ENCODE data around the gene GAR1.

Gene GAR1

GRCh38 chr4:109810552-109811387, 4.8 kb upstream of the GAR1 start:
- Histone ChIP-seq H3K4me2 (ENCODE audit: low read length) (no peak overlapping the region), H3K4me3 (ENCODE audit: low read length) (no peak overlapping the region), H3K9ac (ENCODE audit: low read depth, low read length) (no peak overlapping the region), H3K36me3 (ENCODE audit: insufficient read depth, low read length) (no peaks in the 10 kb centered on the region), H3K4me1 (ENCODE audit: control insufficient read depth, insufficient read depth, low read length) (peaks cover 4% of the 10 kb centered on the region), H3K27me3 (ENCODE audit: control insufficient read depth, insufficient read depth, low read length) (no peaks in the 10 kb centered on the region), H3K9me3 (replicated peaks; ENCODE audit: low read length) (no peaks in the 10 kb centered on the region)

GRCh38 chr4:109811707-109812106, 3.9 kb upstream of the GAR1 start:
- no peaks in the 10 kb centered on the region for H3K9me3 ChIP-seq (replicated peaks; ENCODE audit: low read length)
- no peak overlapping the region for H3K4me3 ChIP-seq (ENCODE audit: low read length)
- H3K4me2 ChIP-seq (ENCODE audit: low read length), result no peak overlapping the region
- H3K4me1 ChIP-seq (ENCODE audit: control insufficient read depth, insufficient read depth, low read length), result peaks cover 8% of the 10 kb centered on the region
- H3K27me3 ChIP-seq (ENCODE audit: control insufficient read depth, insufficient read depth, low read length), result no peaks in the 10 kb centered on the region
- no peaks in the 10 kb centered on the region for H3K36me3 ChIP-seq (ENCODE audit: insufficient read depth, low read length)
- no peak overlapping the region for H3K9ac ChIP-seq (ENCODE audit: low read depth, low read length)

- Histone ChIP-seq H3K9ac (ENCODE audit: low read depth, low read length) (peak overlapping the region; percentile 85), H3K4me2 (ENCODE audit: low read length) (peak overlapping the region; percentile 93), H3K27me3 (ENCODE audit: control insufficient read depth, insufficient read depth, low read length) (no peaks in the 10 kb centered on the region), H3K9me3 (replicated peaks; ENCODE audit: low read length) (no peaks in the 10 kb centered on the region), H3K4me3 (ENCODE audit: low read length) (peak overlapping the region; percentile 97), H3K36me3 (ENCODE audit: insufficient read depth, low read length) (peaks cover 17% of the 10 kb centered on the region), H3K4me1 (ENCODE audit: control insufficient read depth, insufficient read depth, low read length) (peaks cover 13% of the 10 kb centered on the region)
Measured at GRCh38 chr4:109816082-109816442, 500 bp downstream of the GAR1 start.

GRCh38 chr4:109816894-109817293, 1.3 kb downstream of the GAR1 start:
- Histone ChIP-seq H3K4me2 (ENCODE audit: low read length) (peak overlapping the region; percentile 93), H3K9ac (ENCODE audit: low read depth, low read length) (peak overlapping the region; percentile 85), H3K4me1 (ENCODE audit: control insufficient read depth, insufficient read depth, low read length) (peaks cover 13% of the 10 kb centered on the region), H3K4me3 (ENCODE audit: low read length) (peak overlapping the region; percentile 97), H3K27me3 (ENCODE audit: control insufficient read depth, insufficient read depth, low read length) (no peaks in the 10 kb centered on the region), H3K9me3 (replicated peaks; ENCODE audit: low read length) (no peaks in the 10 kb centered on the region), H3K36me3 (ENCODE audit: insufficient read depth, low read length) (peaks cover 23% of the 10 kb centered on the region)

- Histone ChIP-seq H3K9me3 (replicated peaks; ENCODE audit: low read length) (no peaks in the 10 kb centered on the region), H3K27me3 (ENCODE audit: control insufficient read depth, insufficient read depth, low read length) (no peaks in the 10 kb centered on the region), H3K9ac (ENCODE audit: low read depth, low read length) (no peak overlapping the region), H3K4me2 (ENCODE audit: low read length) (no peak overlapping the region), H3K36me3 (ENCODE audit: insufficient read depth, low read length) (peaks cover 28% of the 10 kb centered on the region), H3K4me3 (ENCODE audit: low read length) (no peak overlapping the region), H3K4me1 (ENCODE audit: control insufficient read depth, insufficient read depth, low read length) (peaks cover 13% of the 10 kb centered on the region)
Measured at GRCh38 chr4:109818268-109818667, 2.7 kb downstream of the GAR1 start.

- H3K9me3 ChIP-seq (replicated peaks; ENCODE audit: low read length), result no peaks in the 10 kb centered on the region
- no peak overlapping the region for H3K4me3 ChIP-seq (ENCODE audit: low read length)
- H3K27me3 ChIP-seq (ENCODE audit: control insufficient read depth, insufficient read depth, low read length), result no peaks in the 10 kb centered on the region
- H3K4me2 ChIP-seq (ENCODE audit: low read length), result no peak overlapping the region
- H3K4me1 ChIP-seq (ENCODE audit: control insufficient read depth, insufficient read depth, low read length), result peaks cover 9% of the 10 kb centered on the region
- H3K36me3 ChIP-seq (ENCODE audit: insufficient read depth, low read length), result peaks cover 43% of the 10 kb centered on the region
- no peak overlapping the region for H3K9ac ChIP-seq (ENCODE audit: low read depth, low read length)
Measured at GRCh38 chr4:109820563-109820962, 5.0 kb downstream of the GAR1 start.

GRCh38 chr4:109821185-109821584, 5.6 kb downstream of the GAR1 start:
- no peak overlapping the region for H3K4me2 ChIP-seq (ENCODE audit: low read length)
- H3K27me3 ChIP-seq (ENCODE audit: control insufficient read depth, insufficient read depth, low read length), result no peaks in the 10 kb centered on the region
- H3K36me3 ChIP-seq (ENCODE audit: insufficient read depth, low read length), result peaks cover 44% of the 10 kb centered on the region
- no peaks in the 10 kb centered on the region for H3K9me3 ChIP-seq (replicated peaks; ENCODE audit: low read length)
- no peak overlapping the region for H3K4me3 ChIP-seq (ENCODE audit: low read length)
- no peak overlapping the region for H3K9ac ChIP-seq (ENCODE audit: low read depth, low read length)
- peaks cover 9% of the 10 kb centered on the region for H3K4me1 ChIP-seq (ENCODE audit: control insufficient read depth, insufficient read depth, low read length)

GRCh38 chr4:109826719-109827118, 11.2 kb downstream of the GAR1 start:
- Histone ChIP-seq H3K36me3 (ENCODE audit: insufficient read depth, low read length) (peaks cover 21% of the 10 kb centered on the region), H3K27me3 (ENCODE audit: control insufficient read depth, insufficient read depth, low read length) (no peaks in the 10 kb centered on the region), H3K4me3 (ENCODE audit: low read length) (no peak overlapping the region), H3K4me2 (ENCODE audit: low read length) (no peak overlapping the region), H3K4me1 (ENCODE audit: control insufficient read depth, insufficient read depth, low read length) (no peaks in the 10 kb centered on the region), H3K9ac (ENCODE audit: low read depth, low read length) (no peak overlapping the region), H3K9me3 (replicated peaks; ENCODE audit: low read length) (no peaks in the 10 kb centered on the region)

- Histone ChIP-seq H3K27me3 (ENCODE audit: control insufficient read depth, insufficient read depth, low read length) (no peaks in the 10 kb centered on the region), H3K9ac (ENCODE audit: low read depth, low read length) (no peak within 1 kb of the TSS), H3K36me3 (ENCODE audit: insufficient read depth, low read length) (peaks cover 15% of the 10 kb centered on the region), H3K4me3 (ENCODE audit: low read length) (no peak within 1 kb of the TSS), H3K9me3 (replicated peaks; ENCODE audit: low read length) (no peaks in the 10 kb centered on the region), H3K4me1 (ENCODE audit: control insufficient read depth, insufficient read depth, low read length) (no peaks in the 10 kb centered on the region), H3K4me2 (ENCODE audit: low read length) (no peak within 1 kb of the TSS)
Measured at GRCh38 chr4:109827672-109828071, 12.1 kb downstream of the GAR1 start, which contains the start of gene RRH. Gene RRH, plus strand, starts transcription at chr4:109827972. Its CDS starts 56 bp downstream, at chr4:109828028.

GRCh38 chr4:109833756-109834155, 18.2 kb downstream of the GAR1 start:
- H3K4me1 ChIP-seq (ENCODE audit: control insufficient read depth, insufficient read depth, low read length), result no peaks in the 10 kb centered on the region
- H3K4me3 ChIP-seq (ENCODE audit: low read length), result no peak overlapping the region
- H3K27me3 ChIP-seq (ENCODE audit: control insufficient read depth, insufficient read depth, low read length), result no peaks in the 10 kb centered on the region
- no peak overlapping the region for H3K9ac ChIP-seq (ENCODE audit: low read depth, low read length)
- no peak overlapping the region for H3K4me2 ChIP-seq (ENCODE audit: low read length)
- no peaks in the 10 kb centered on the region for H3K36me3 ChIP-seq (ENCODE audit: insufficient read depth, low read length)
- no peaks in the 10 kb centered on the region for H3K9me3 ChIP-seq (replicated peaks; ENCODE audit: low read length)

- Histone ChIP-seq H3K4me2 (ENCODE audit: low read length) (no peak overlapping the region), H3K4me1 (ENCODE audit: control insufficient read depth, insufficient read depth, low read length) (no peaks in the 10 kb centered on the region), H3K9ac (ENCODE audit: low read depth, low read length) (no peak overlapping the region), H3K27me3 (ENCODE audit: control insufficient read depth, insufficient read depth, low read length) (no peaks in the 10 kb centered on the region), H3K36me3 (ENCODE audit: insufficient read depth, low read length) (no peaks in the 10 kb centered on the region), H3K9me3 (replicated peaks; ENCODE audit: low read length) (no peaks in the 10 kb centered on the region), H3K4me3 (ENCODE audit: low read length) (no peak overlapping the region)
Measured at GRCh38 chr4:109836985-109837384, 21.4 kb downstream of the GAR1 start.
